GM12891 (cell line): ENCODE measurements around the gene RASIP1.

Experiments
- POLR2A ChIP-seq: IDR thresholded peaks from 2 replicates; pipeline ENCODE4 v1.6.1; 2011; ENCODE audit warnings: low read depth, low read length, control low read depth
- POLR2AphosphoS5 ChIP-seq: IDR thresholded peaks from 2 replicates; pipeline ENCODE4 v1.6.1; 2011; ENCODE audit warnings: low read depth, low read length, control low read depth
- TAF1 ChIP-seq: IDR thresholded peaks from 2 replicates; pipeline ENCODE4 v1.6.1; 2011; ENCODE audit warnings: low read depth, low read length, control low read depth

GRCh38 chr19:48731452-48731851 lies 9.0 kb downstream of the RASIP1 start:
- TF ChIP-seq POLR2A (no peak), POLR2AphosphoS5 (no peak), TAF1 (no peak)
